Activated B cell treated with CpG ODN at 0.5 μM for 24 hours (primary cell): Measurements from ENCODE around the gene NPPC. TPM values are rescaled to one million over a fixed set of nuclear protein-coding genes. Genes with fewer than 3 reads are reported as not detected.

Experiments
- ATAC-seq: fragments of 200-7000 bp; cut with Tn5 transposase; one replicate; pipeline ENCODE4 v1.10.0; 2021; ENCODE audit warnings: low read depth, mild to moderate bottlenecking, moderate library complexity
- CTCF ChIA-PET: fragments of 350-600 bp; sonication (Branson Sonifier 250); formaldehyde crosslinking; loops from one replicate; lab custom pipeline; 2021; ENCODE audit warnings: antibody characterized with exemption; lab: Charles Lee
- POLR2A ChIA-PET: fragments of 350-600 bp; sonication (Branson Sonifier 250); formaldehyde crosslinking; loops from one replicate; lab custom pipeline; 2021; ENCODE audit warnings: antibody characterized with exemption; lab: Charles Lee
- DNase-seq: peaks from one replicate; pipeline ENCODE4 v3.0.0; 2022
- H3K27ac Mint-ChIP-seq: one replicate; pipeline ENCODE4 v1.8.0; 2020; ENCODE audit warnings: mixed read lengths
- H3K27me3 Mint-ChIP-seq: one replicate; pipeline ENCODE4 v1.8.0; 2021; ENCODE audit warnings: mixed read lengths
- H3K36me3 Mint-ChIP-seq: one replicate; pipeline ENCODE4 v1.8.0; 2021; ENCODE audit warnings: low read depth, mixed read lengths
- H3K4me1 Mint-ChIP-seq: one replicate; pipeline ENCODE4 v1.8.0; 2021; ENCODE audit warnings: mixed read lengths
- H3K4me3 Mint-ChIP-seq: one replicate; pipeline ENCODE4 v1.8.0; 2020; ENCODE audit warnings: mild to moderate bottlenecking, mixed read lengths
- H3K9me3 Mint-ChIP-seq: one replicate; pipeline ENCODE4 v1.8.0; 2020; ENCODE audit warnings: mixed read lengths
- CTCF ChIP-seq: fragments of 200-600 bp; IDR thresholded peaks from one replicate; pipeline ENCODE4 v1.8.0; 2022; ENCODE audit warnings: antibody characterized with exemption, mild to moderate bottlenecking
- intact Hi-C: fragments of 100-400 bp; cut with micrococcal nuclease; formaldehyde crosslinking; loops from one replicate; pipeline ENCODE4 v1.15.1; 2024
- total RNA-seq: library from RNA; stranded (reverse); gene quantifications from 2 replicates; pipeline ENCODE4 v1.2.3, GENCODE V29; 2022

Gene NPPC
- total RNA-seq, 1 donor from 2014 or later: not detected

GRCh38 chr2:231929961-231930592, 3.9 kb upstream of the NPPC start:
- no peak for DNase-seq
- peaks cover 23% of the 10 kb centered on the region for H3K4me1 Mint-ChIP-seq
- H3K4me3 Mint-ChIP-seq: no peak overlapping the region
- no peaks in the 10 kb centered on the region for H3K36me3 Mint-ChIP-seq
- intact Hi-C loops: loop anchor here (5.0 kb wide), 1 partner anchor 32 kb away; the partner anchor contains the start of gene DIS3L2
- CTCF ChIA-PET: interaction anchor here (1.1 kb wide), 1 partner anchor 211 kb away, joined by 3 read pairs; no protein-coding TSS in a partner anchor
- no peak for ATAC-seq
- TF ChIP-seq CTCF: no peak
- POLR2A ChIA-PET: no interaction called here
- no peak overlapping the region for H3K27ac Mint-ChIP-seq
- H3K27me3 Mint-ChIP-seq: peaks cover 29% of the 10 kb centered on the region
- H3K9me3 Mint-ChIP-seq: no peaks in the 10 kb centered on the region

GRCh38 chr2:231928901-231929725, 2.9 kb upstream of the NPPC start:
- H3K4me1 Mint-ChIP-seq: peaks cover 23% of the 10 kb centered on the region
- TF ChIP-seq CTCF: no peak
- ATAC-seq: no peak

GRCh38 chr2:231928481-231928880, 2.3 kb upstream of the NPPC start:
- intact Hi-C loops: loop anchor here (5.0 kb wide), 1 partner anchor 34 kb away; the partner anchor contains the start of gene DIS3L2
- H3K4me3 Mint-ChIP-seq: no peak overlapping the region
- ChIA-PET POLR2A (no interaction called here), CTCF (no interaction called here)
- no peak overlapping the region for H3K27ac Mint-ChIP-seq
- peaks cover 22% of the 10 kb centered on the region for H3K4me1 Mint-ChIP-seq
- no peaks in the 10 kb centered on the region for H3K9me3 Mint-ChIP-seq
- TF ChIP-seq CTCF: no peak
- ATAC-seq: no peak
- H3K36me3 Mint-ChIP-seq: no peaks in the 10 kb centered on the region
- DNase-seq: no peak
- H3K27me3 Mint-ChIP-seq: peaks cover 43% of the 10 kb centered on the region

More at GRCh38 chr2:231928901-231929725, 2.9 kb upstream of the NPPC start:
- DNase-seq: no peak
- POLR2A ChIA-PET: no interaction called here
- Mint-ChIP-seq H3K9me3 (no peaks in the 10 kb centered on the region), H3K27ac (no peak overlapping the region), H3K36me3 (no peaks in the 10 kb centered on the region), H3K27me3 (peaks cover 37% of the 10 kb centered on the region), H3K4me3 (no peak overlapping the region)
- intact Hi-C loops: loop anchor here (5.0 kb wide), 1 partner anchor 33 kb away; the partner anchor contains the start of gene DIS3L2
- CTCF ChIA-PET: no interaction called here

GRCh38 chr2:231927566-231927890, 1.3 kb upstream of the NPPC start:
- Mint-ChIP-seq H3K27me3 (peaks cover 41% of the 10 kb centered on the region), H3K27ac (no peak overlapping the region), H3K4me3 (no peak overlapping the region), H3K36me3 (no peaks in the 10 kb centered on the region), H3K4me1 (peaks cover 13% of the 10 kb centered on the region), H3K9me3 (no peaks in the 10 kb centered on the region)
- TF ChIP-seq CTCF: no peak
- intact Hi-C loops: loop anchor here (5.0 kb wide), 1 partner anchor 35 kb away; the partner anchor contains the start of gene DIS3L2
- POLR2A ChIA-PET: interaction anchor here (0.6 kb wide), 1 partner anchor 610 kb away, joined by 3 read pairs; no protein-coding TSS in a partner anchor
- ATAC-seq (no peak), DNase-seq (no peak)
- CTCF ChIA-PET: interaction anchor here (0.8 to 3.1 kb wide), 2 partner anchors 214 to 399 kb away, joined by 4 to 18 read pairs; no protein-coding TSS in a partner anchor
